Hematopoietic multipotent progenitor cell (in vitro differentiated cells): ENCODE data around the gene THSD8. TPM values are rescaled to one million over a fixed set of nuclear protein-coding genes. Genes with fewer than 3 reads are reported as not detected.
"Not testable (repeated sequence)": the region's sequence is repeated elsewhere in the genome, so short reads cannot be mapped to it uniquely, and the experiment has no call there.

Experiments
- DNase-seq, 3 donors: peaks; one replicate each; pipeline ENCODE4 v3.0.0-alpha.2; 2011 to 2015; ENCODE audit warnings: low read depth in 2 of 3, low spot score in 2 of 3
- total RNA-seq: library from RNA; depleted of rRNA; stranded (reverse); fragments of >200 nt; gene quantifications from one replicate; pipeline ENCODE4 v1.2.3, GENCODE V29; 2012

Gene THSD8
- total RNA-seq, 1 donor, result not detected

DNA sequence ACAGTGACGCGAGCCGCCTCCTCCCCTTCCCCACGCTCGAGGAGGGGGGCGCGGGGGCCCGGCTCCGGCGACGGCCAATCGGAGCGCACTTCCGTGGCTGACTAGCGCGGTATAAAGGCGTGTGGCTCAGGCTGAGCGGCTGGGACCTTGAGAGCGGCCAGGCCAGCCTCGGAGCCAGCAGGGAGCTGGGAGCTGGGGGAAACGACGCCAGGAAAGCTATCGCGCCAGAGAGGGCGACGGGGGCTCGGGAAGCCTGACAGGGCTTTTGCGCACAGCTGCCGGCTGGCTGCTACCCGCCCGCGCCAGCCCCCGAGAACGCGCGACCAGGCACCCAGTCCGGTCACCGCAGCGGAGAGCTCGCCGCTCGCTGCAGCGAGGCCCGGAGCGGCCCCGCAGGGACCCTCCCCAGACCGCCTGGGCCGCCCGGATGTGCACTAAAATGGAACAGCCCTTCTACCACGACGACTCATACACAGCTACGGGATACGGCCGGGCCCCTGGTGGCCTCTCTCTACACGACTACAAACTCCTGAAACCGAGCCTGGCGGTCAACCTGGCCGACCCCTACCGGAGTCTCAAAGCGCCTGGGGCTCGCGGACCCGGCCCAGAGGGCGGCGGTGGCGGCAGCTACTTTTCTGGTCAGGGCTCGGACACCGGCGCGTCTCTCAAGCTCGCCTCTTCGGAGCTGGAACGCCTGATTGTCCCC lies 10.4 kb upstream of the THSD8 start, which contains the start of gene JUNB:
TSS of gene JUNB (plus strand) at position 142 of the 706 bp plus-strand sequence. CDS start at position 428, 286 bp downstream.
- peak; percentile 96 to 100 (median 97) for DNase-seq

GRCh38 chr19:12792051-12792852 lies 9.6 kb upstream of the THSD8 start:
- DNase-seq, result peak in 2 of 3 donors; percentile 59 to 69

DNA sequence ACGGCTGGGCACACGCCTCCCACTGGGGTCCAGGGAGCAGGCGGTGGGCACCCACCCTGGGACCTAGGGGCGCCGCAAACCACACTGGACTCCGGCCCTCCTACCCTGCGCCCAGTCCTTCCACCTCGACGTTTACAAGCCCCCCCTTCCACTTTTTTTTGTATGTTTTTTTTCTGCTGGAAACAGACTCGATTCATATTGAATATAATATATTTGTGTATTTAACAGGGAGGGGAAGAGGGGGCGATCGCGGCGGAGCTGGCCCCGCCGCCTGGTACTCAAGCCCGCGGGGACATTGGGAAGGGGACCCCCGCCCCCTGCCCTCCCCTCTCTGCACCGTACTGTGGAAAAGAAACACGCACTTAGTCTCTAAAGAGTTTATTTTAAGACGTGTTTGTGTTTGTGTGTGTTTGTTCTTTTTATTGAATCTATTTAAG lies 9.0 kb upstream of the THSD8 start:
- DNase-seq, result no peak

DNA sequence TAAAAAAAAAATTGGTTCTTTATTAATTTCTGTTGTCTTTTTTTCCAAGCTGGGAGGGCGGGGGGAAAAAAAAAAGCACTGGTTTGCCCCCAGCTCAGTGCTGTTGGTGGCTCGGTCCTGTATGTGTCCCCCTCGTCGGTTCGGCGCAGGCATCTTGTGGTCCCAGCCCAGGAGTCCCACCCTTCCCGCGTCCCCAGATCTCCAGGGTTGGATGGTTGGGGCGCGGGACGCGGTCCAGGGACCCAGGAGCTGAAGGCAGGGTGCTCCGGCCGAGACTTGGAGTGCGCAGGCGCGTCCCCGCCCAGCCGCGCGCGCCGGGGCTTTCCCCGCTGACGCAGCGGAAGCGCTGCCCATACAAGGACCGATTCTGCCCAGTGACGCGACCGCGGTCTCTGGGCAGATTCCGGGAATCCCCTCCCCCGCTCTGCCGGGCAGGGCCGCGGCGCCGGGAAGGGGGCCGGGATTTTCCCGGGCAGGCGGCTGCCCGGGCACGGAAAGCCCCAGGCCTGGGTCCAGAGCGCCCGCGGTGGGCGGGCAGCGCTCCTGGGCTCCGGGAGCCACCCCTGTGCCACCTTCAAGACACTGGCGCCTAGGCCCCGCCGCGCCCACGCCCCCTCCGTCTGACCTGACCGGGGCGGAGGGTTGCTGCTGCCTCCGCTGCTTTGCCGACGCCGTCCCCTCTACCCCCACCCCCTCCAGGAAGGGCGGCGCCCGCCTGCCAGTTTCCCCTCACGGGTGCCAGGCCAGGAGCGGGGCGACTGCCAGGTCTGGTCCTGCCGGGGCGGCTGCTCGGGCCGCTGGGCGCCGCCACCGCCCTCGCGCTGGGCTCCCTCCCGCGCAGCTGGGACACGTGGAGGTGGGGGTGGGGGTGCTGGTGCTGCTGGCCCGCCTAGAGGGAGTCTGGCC lies 8.3 kb upstream of the THSD8 start:
- peak; percentile 96 to 97 (median 97) for DNase-seq

GRCh38 chr19:12794196-12794941 lies 7.5 kb upstream of the THSD8 start:
- no peak for DNase-seq

GRCh38 chr19:12794971-12795381 lies 6.9 kb upstream of the THSD8 start:
- DNase-seq, result no peak

- DNase-seq, result peak in 2 of 3 donors; percentile 77 to 86
Observed at GRCh38 chr19:12796146-12797071, 5.5 kb upstream of the THSD8 start.

DNA sequence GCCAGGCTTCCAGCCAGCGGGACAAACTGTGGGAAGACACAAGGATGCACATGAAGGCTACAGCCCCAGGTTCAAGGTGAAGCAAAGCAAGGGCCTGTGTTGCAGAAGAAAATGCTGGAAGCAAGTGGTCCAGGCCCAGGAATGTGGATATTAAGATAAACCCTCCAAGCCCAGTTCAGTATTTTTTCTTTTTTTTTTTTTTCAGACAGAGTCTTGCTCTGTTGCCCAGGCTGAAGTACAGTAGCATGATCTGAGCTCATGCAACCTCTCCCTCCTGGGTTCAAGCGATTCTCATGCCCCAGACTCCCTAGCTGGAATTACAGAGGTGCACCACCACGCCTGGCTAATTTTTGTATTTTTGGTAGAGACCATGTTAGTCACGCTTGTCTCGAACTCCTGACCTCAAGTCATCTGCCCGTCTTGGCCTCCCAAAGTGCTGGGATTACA lies 4.7 kb upstream of the THSD8 start:
- DNase-seq, result no peak

- not testable (repeated sequence) for DNase-seq
Observed at GRCh38 chr19:12797607-12798006, 4.3 kb upstream of the THSD8 start.

DNA sequence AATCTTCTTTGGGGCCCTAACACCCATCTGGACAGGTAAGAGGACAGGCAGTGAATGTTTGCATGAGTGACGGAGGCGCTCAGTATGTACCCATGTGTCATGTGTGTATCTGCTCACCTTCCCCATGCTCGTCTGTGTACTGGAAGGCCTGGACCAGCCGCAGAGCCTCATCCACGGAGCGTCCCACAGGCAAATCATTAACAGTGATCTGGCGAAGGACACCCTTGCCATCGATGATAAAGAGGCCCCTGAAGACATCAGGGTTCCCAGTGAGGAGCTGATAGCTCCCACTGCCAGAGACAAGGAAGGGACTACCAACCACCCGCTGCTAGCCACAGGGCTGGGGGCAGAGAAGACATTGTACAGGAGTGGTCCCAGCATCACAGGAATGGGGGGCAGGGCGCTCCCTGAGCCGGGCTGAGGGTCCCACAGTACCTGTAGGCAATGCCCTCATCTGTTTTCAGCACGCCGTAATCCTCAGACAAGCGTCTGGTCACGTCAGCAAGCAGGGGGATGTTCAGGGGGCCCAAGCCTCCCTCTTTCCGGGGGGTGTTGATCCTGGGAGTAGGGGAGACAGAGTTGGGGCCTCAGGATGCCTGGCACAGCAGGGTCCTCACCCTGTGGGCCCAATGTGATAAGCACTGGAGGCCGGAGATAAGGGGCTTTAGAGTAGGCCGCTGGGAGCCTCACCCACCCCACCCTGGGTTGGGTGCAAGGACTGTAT lies 2.0 kb upstream of the THSD8 start:
- DNase-seq, result no peak

GRCh38 chr19:12800466-12800770 lies 1.5 kb upstream of the THSD8 start:
- DNase-seq, result no peak

DNA sequence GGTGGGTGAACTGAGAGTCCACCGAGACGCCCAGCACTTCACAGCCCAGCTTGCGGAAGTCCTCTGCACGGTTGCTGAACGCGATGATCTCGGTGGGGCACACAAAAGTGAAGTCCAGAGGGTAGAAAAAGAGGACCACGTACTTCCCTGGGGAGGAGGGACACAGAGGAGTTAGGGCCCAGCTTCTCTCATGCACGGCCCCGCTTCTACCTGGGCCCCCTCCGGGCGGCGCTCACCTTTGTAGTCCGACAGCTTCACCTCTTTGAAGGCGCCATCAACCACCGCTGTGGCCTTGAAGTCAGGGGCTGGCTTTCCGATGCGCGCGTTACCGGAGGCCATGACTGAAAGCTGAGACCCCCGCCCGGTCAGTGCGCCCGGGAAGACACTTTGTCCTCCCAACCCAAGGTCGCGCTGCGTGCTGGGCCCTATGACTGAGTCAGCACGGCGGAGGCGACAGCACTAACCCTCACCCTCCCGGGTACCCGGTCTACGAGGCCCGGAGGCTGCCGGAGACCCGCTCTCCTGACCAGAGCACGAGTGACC lies 875 bp upstream of the THSD8 start:
- no peak for DNase-seq

- DNase-seq, result no peak
Observed at GRCh38 chr19:12802267-12803106, 618 bp downstream of the THSD8 start.

GRCh38 chr19:12804051-12804450 lies 2.2 kb downstream of the THSD8 start:
- no peak for DNase-seq

DNA sequence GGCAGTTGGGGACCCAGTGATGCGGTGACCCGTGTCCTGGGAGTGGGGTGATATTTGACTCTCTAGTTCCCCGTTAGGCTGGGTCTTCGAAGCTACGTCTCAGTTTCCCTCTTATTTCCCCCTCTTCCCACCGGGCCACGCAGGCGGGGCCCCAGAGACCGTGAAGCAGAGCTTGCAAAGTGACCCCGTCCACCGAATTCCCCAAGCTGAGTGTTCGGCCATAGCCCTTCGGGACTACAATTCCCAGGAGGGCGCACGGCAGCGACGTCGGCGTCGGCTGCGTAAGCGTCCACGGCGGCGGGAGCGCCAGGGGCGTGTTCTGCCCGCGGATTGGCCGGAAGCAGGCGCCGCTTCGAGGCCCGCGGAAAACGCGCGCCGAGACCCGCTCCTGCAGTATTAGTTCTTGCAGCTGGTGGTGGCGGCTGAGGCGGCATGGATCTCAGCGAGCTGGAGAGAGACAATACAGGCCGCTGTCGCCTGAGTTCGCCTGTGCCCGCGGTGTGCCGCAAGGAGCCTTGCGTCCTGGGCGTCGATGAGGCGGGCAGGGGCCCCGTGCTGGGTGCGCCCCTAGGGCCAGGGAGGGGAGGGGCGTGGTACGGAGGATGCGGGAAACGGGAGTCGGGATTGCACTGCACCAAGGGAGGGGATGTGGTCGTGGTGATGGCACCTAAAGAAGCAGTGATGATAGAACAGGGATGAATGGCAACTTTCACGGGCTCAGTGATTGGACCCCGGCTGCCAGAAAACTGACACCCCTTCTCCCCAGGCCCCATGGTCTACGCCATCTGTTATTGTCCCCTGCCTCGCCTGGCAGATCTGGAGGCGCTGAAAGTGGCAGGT lies 4.6 kb downstream of the THSD8 start, which contains the start of gene RNASEH2A:
TSS of gene RNASEH2A (plus strand) at position 343 of the 840 bp plus-strand sequence. CDS start at position 433, 90 bp downstream.
- DNase-seq, result peak in 2 of 3 donors; percentile 86 to 87

- DNase-seq, result no peak
Observed at GRCh38 chr19:12815088-12815487, 13.2 kb downstream of the THSD8 start.
